ENCODE measurements around the gene SRD5A1.

- TF ChIP-seq CTCF (conservative IDR thresholded peaks at IDR 0.05), result no peak
- TF ChIP-seq ZFX (IDR thresholded peaks at IDR 0.05), result no peak
Measured at GRCh38 chr5:6680922-6681321, 47.7 kb downstream of the SRD5A1 start.
